Epithelial cell of alveolus of lung (primary cell): Measurements from ENCODE around the gene DNAJC19. TPM values are rescaled to one million over a fixed set of nuclear protein-coding genes. Genes with fewer than 3 reads are reported as not detected.

Experiments
- total RNA-seq: library from RNA; depleted of rRNA; stranded (reverse); fragments of >200 nt; gene quantifications from 2 replicates; pipeline ENCODE4 v1.2.1, GENCODE V29; 2015

DNAJC19 gene
- 17.4 and 21.5 TPM in 2 replicates for total RNA-seq

DNA sequence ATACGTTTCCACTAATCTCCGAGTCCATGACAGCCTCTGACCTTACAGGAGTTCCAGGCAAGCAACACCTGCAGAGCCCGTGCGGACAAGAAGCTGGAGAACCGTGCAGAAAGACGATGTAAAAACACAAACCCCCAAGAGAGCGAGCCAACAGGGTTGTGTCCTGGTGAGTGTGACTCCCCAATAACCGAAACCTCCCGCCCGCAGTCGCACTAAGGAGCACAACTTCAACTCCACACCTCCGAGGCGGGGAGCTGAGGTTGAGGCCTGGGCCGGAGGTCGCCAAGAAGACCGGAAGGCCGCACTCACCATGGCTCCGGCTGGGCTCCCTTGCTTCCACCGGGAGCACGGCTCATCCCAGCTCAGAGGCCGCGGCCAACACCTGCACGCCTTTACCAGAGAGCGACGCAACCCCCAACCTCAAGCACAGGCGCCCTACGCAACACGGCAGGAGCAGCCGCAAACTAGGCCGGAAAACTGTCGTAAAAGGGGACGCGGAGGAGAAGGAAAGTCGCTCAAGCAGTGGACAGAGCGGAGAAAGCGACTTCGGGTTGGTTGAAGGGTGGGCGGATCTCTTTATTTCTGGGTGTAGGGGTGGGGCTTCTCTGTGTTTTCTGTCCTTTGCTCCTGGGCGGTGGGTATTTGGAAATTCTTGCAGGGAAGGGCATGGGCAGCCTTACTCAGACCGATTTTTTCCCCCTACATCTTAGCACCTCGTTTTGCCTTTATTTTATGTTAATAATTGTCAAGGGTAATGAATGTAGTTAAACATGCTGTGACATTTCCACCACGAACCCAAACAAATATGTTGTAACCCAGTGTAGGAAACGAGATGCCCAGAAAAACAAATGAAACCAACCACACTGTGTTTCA lies at the start of gene DNAJC19:
TSS of gene DNAJC19 (minus strand) at position 446 of the 873 bp plus-strand sequence. CDS start at position 312, 134 bp downstream.

Other genes starting within 250 kb of the DNAJC19 start
- gene FXR1, start 77.1 kb downstream of the DNAJC19 start, total RNA-seq: 92.4 and 188 TPM in 2 replicates